GM12878 (cell line): Measurements from ENCODE around the gene FBXL16. TPM values are rescaled to one million over a fixed set of nuclear protein-coding genes. Genes with fewer than 3 reads are reported as not detected.
A peak's percentile ranks its signal among the peaks of the same experiment; 100 is the strongest.

Experiments
- BACH1 ChIP-seq: fragments of 450-650 bp; IDR thresholded peaks from 2 replicates; pipeline ENCODE4 v1.6.1; 2017; ENCODE audit warnings: mild to moderate bottlenecking, borderline replicate concordance
- BHLHE40 ChIP-seq, 2 experiments: fragments of 450-650 bp in 1 of 2; IDR thresholded peaks; 2 replicates each; pipeline ENCODE4 v1.6.1; 2011 to 2017; ENCODE audit warnings: low read depth in 2 of 2, borderline replicate concordance in 1 of 2, improper control_type of control experiment in 1 of 2, low read length in 1 of 2, mild to moderate bottlenecking in 1 of 2
- CBX5 ChIP-seq: sonication (generic); IDR thresholded peaks from 2 replicates; pipeline ENCODE4 v1.6.1; 2016; ENCODE audit warnings: low read depth, moderate library complexity, mild to moderate bottlenecking, inconsistent platforms
- CHD2 ChIP-seq: IDR thresholded peaks from 2 replicates; pipeline ENCODE4 v1.6.1; 2011; ENCODE audit warnings: low read depth, low read length, improper control_type of control experiment, borderline replicate concordance
- CREB1 ChIP-seq: IDR thresholded peaks from 2 replicates; pipeline ENCODE4 v1.6.1; 2012; ENCODE audit warnings: low read depth, mild to moderate bottlenecking, inconsistent platforms
- CREM ChIP-seq: IDR thresholded peaks from 2 replicates; pipeline ENCODE4 v1.6.1; 2014; ENCODE audit warnings: antibody characterized with exemption, low read depth
- DPF2 ChIP-seq: fragments of 450-650 bp; IDR thresholded peaks from 2 replicates; pipeline ENCODE4 v1.6.1; 2017; ENCODE audit warnings: mild to moderate bottlenecking
- EZH2 ChIP-seq: IDR thresholded peaks from 2 replicates; pipeline ENCODE4 v1.6.1; 2012; ENCODE audit warnings: low read depth, mild to moderate bottlenecking, control low read depth, inconsistent platforms, low read length, borderline replicate concordance; ENCODE audit not compliant: control insufficient read depth
- MYB ChIP-seq: fragments of 150-350 bp; IDR thresholded peaks from 2 replicates; pipeline ENCODE4 v1.6.1; 2014; ENCODE audit warnings: mild to moderate bottlenecking, low read depth, low read length, borderline replicate concordance
- POLR2A ChIP-seq: IDR thresholded peaks from 2 replicates; pipeline ENCODE4 v1.6.1; 2011; ENCODE audit warnings: low read depth, mild to moderate bottlenecking, low read length
- POLR2AphosphoS2 ChIP-seq: IDR thresholded peaks from 2 replicates; pipeline ENCODE4 v1.6.1; 2011; ENCODE audit warnings: low read depth, mild to moderate bottlenecking, low read length, improper control_type of control experiment, moderate library complexity
- POU2F2 ChIP-seq: IDR thresholded peaks from 3 replicates; pipeline ENCODE4 v1.6.1; 2011; ENCODE audit warnings: low read depth, mild to moderate bottlenecking, low read length, borderline replicate concordance
- RB1 ChIP-seq: fragments of 450-650 bp; formaldehyde crosslinking; IDR thresholded peaks from 2 replicates; pipeline ENCODE4 v1.6.1; 2017; ENCODE audit warnings: mild to moderate bottlenecking, borderline replicate concordance
- SIX5 ChIP-seq: IDR thresholded peaks from 2 replicates; pipeline ENCODE4 v1.6.1; 2011; ENCODE audit warnings: mild to moderate bottlenecking, low read depth, low read length, moderate library complexity; ENCODE audit not compliant: severe bottlenecking
- STAT3 ChIP-seq: IDR thresholded peaks from 2 replicates; pipeline ENCODE4 v1.6.1; 2011; ENCODE audit warnings: low read depth, low read length, improper control_type of control experiment
- USF1 ChIP-seq: IDR thresholded peaks from 2 replicates; pipeline ENCODE4 v1.6.1; 2011; ENCODE audit warnings: borderline replicate concordance, low read depth, mild to moderate bottlenecking, moderate library complexity, mixed read lengths, low read length; ENCODE audit not compliant: insufficient read depth; ENCODE audit errors: extremely low read length
- USF2 ChIP-seq: IDR thresholded peaks from 2 replicates; pipeline ENCODE4 v1.6.1; 2011; ENCODE audit warnings: low read depth, low read length, improper control_type of control experiment, borderline replicate concordance
- ZSCAN29 ChIP-seq: fragments of 450-650 bp; IDR thresholded peaks from 2 replicates; pipeline ENCODE4 v1.6.1; 2017; ENCODE audit warnings: mild to moderate bottlenecking, moderate library complexity
- polyA plus RNA-seq, 11 experiments: library from polyadenylated mRNA; depleted of rRNA in 4 of 11; unstranded in 6 of 11; stranded (reverse) in 5 of 11; fragments of >200 nt; fragmentation: Nextera tagmentation in 4 of 11; fragmentation: Illumina TruSeq in 1 of 11; extraction: Ambion mirVana in 4 of 11; extraction: Trizol in 1 of 11; gene quantifications; 1 replicate in 1 of 11; 2 replicates in 10 of 11; pipeline versions ENCODE4 v1.2.1 to v1.2.3, GENCODE V29; 2011 to 2016; ENCODE audit warnings: inconsistent platforms in 2 of 11, missing spikeins in 2 of 11, low read depth in 1 of 11
- total RNA-seq, 4 experiments: library from RNA; depleted of rRNA in 3 of 4; stranded (reverse); fragments of >200 nt in 3 of 4; fragmentation: Illumina TruSeq in 1 of 4; extraction: Trizol in 1 of 4; gene quantifications; 2 replicates each; pipeline versions ENCODE4 v1.2.1 to v1.2.3, GENCODE V29; 2013 to 2021
- TF ChIP-seq, protein P1 (sequence below): fragments of 450-650 bp; IDR thresholded peaks from 2 replicates; pipeline ENCODE4 v1.6.1; 2017; ENCODE audit warnings: mild to moderate bottlenecking, moderate library complexity
- TF ChIP-seq, protein P2 (sequence below): IDR thresholded peaks from 2 replicates; pipeline ENCODE4 v1.6.1; 2012; ENCODE audit warnings: low read depth, low read length, improper control_type of control experiment
- TF ChIP-seq, protein P3 (sequence below): IDR thresholded peaks from 2 replicates; pipeline ENCODE4 v1.6.1; 2011; ENCODE audit warnings: borderline replicate concordance, low read depth, mild to moderate bottlenecking, moderate library complexity, low read length; ENCODE audit not compliant: insufficient read depth, poor library complexity, severe bottlenecking

FBXL16 gene
- total and polyA plus RNA-seq, 10 of the 15 experiments (the other 5 are each of a cell fraction or from before 2014, with no cell fraction given) = 0.13 to 1.4 (median 0.24) TPM

- TF ChIP-seq, protein P1, sequence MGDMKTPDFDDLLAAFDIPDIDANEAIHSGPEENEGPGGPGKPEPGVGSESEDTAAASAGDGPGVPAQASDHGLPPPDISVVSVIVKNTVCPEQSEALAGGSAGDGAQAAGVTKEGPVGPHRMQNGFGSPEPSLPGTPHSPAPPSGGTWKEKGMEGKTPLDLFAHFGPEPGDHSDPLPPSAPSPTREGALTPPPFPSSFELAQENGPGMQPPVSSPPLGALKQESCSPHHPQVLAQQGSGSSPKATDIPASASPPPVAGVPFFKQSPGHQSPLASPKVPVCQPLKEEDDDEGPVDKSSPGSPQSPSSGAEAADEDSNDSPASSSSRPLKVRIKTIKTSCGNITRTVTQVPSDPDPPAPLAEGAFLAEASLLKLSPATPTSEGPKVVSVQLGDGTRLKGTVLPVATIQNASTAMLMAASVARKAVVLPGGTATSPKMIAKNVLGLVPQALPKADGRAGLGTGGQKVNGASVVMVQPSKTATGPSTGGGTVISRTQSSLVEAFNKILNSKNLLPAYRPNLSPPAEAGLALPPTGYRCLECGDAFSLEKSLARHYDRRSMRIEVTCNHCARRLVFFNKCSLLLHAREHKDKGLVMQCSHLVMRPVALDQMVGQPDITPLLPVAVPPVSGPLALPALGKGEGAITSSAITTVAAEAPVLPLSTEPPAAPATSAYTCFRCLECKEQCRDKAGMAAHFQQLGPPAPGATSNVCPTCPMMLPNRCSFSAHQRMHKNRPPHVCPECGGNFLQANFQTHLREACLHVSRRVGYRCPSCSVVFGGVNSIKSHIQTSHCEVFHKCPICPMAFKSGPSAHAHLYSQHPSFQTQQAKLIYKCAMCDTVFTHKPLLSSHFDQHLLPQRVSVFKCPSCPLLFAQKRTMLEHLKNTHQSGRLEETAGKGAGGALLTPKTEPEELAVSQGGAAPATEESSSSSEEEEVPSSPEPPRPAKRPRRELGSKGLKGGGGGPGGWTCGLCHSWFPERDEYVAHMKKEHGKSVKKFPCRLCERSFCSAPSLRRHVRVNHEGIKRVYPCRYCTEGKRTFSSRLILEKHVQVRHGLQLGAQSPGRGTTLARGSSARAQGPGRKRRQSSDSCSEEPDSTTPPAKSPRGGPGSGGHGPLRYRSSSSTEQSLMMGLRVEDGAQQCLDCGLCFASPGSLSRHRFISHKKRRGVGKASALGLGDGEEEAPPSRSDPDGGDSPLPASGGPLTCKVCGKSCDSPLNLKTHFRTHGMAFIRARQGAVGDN = peak; percentile 95
- TF ChIP-seq POLR2A = peak; percentile 84
- TF ChIP-seq POU2F2 = no peak
- peak; percentile 59; the same call in 1 of the 2 replicates for TF ChIP-seq CHD2
- TF ChIP-seq MYB = no peak
- TF ChIP-seq POLR2AphosphoS2 = peak; percentile 51; the same call in 1 of the 2 replicates
- TF ChIP-seq RB1 = peak; percentile 98; the same call in 1 of the 2 replicates
- TF ChIP-seq CBX5 = no peak
- TF ChIP-seq DPF2 = peak; percentile 78
- peak; percentile 76 for TF ChIP-seq BACH1
- peak; percentile 99 for TF ChIP-seq USF1
- TF ChIP-seq CREB1 = peak; percentile 86
- TF ChIP-seq BHLHE40 (IDR thresholded peaks at IDR 0.05; ENCODE audit: borderline replicate concordance in 1 of 2, low read depth in 2 of 2, low read length in 1 of 2) = peak; percentile 52 to 89; a peak in 3 of 4 replicates
- TF ChIP-seq CREM = peak; percentile 79; the same call in 1 of the 2 replicates
- peak; percentile 92 for TF ChIP-seq USF2
- TF ChIP-seq ZSCAN29 = no peak
- TF ChIP-seq, protein P2, sequence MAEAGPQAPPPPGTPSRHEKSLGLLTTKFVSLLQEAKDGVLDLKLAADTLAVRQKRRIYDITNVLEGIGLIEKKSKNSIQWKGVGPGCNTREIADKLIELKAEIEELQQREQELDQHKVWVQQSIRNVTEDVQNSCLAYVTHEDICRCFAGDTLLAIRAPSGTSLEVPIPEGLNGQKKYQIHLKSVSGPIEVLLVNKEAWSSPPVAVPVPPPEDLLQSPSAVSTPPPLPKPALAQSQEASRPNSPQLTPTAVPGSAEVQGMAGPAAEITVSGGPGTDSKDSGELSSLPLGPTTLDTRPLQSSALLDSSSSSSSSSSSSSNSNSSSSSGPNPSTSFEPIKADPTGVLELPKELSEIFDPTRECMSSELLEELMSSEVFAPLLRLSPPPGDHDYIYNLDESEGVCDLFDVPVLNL = peak; percentile 87
- TF ChIP-seq, protein P3, sequence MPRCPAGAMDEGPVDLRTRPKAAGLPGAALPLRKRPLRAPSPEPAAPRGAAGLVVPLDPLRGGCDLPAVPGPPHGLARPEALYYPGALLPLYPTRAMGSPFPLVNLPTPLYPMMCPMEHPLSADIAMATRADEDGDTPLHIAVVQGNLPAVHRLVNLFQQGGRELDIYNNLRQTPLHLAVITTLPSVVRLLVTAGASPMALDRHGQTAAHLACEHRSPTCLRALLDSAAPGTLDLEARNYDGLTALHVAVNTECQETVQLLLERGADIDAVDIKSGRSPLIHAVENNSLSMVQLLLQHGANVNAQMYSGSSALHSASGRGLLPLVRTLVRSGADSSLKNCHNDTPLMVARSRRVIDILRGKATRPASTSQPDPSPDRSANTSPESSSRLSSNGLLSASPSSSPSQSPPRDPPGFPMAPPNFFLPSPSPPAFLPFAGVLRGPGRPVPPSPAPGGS = no peak
- peak; percentile 52 for TF ChIP-seq SIX5
- TF ChIP-seq EZH2 = no peak
- TF ChIP-seq STAT3 = no peak
Measured at GRCh38 chr16:648781-649589, 56.6 kb downstream of the FBXL16 start, which contains the start of gene WDR90 (continued).
